MM.1S (cell line): ENCODE data around the gene KRT84.

Experiments
- DNase-seq: peaks from one replicate; pipeline ENCODE4 v3.0.0-alpha.2; 2015
- H2AFZ ChIP-seq: fragments of 300-600 bp; sonication (generic); 2 replicates; pipeline ENCODE4 v1.6.0; 2016; ENCODE audit warnings: antibody characterized with exemption, low read length
- H3F3A ChIP-seq: fragments of 300-600 bp; sonication (generic); 2 replicates; pipeline ENCODE4 v1.6.1; 2016; ENCODE audit warnings: mild to moderate bottlenecking, antibody characterized with exemption, low read length, moderate library complexity, mixed read lengths; ENCODE audit not compliant: insufficient read depth
- H3K27ac ChIP-seq: fragments of 300-600 bp; sonication (generic); 2 replicates; pipeline ENCODE4 v1.5.1; 2016; ENCODE audit warnings: mild to moderate bottlenecking, low read length
- H3K27me3 ChIP-seq: fragments of 300-600 bp; sonication (generic); replicated peaks from 2 replicates; pipeline ENCODE4 v1.6.0; 2016; ENCODE audit warnings: low read length; ENCODE audit not compliant: insufficient read depth
- H3K36me3 ChIP-seq: fragments of 300-600 bp; sonication (generic); replicated peaks from 2 replicates; pipeline ENCODE4 v1.6.1; 2016; ENCODE audit warnings: mild to moderate bottlenecking, low read length, mixed read lengths; ENCODE audit not compliant: insufficient read depth
- H3K4me1 ChIP-seq: fragments of 300-600 bp; sonication (generic); 2 replicates; pipeline ENCODE4 v1.6.1; 2016; ENCODE audit warnings: low read length, mixed read lengths
- H3K4me2 ChIP-seq: fragments of 300-600 bp; sonication (generic); 2 replicates; pipeline ENCODE4 v1.6.0; 2016; ENCODE audit warnings: low read depth, low read length
- H3K4me3 ChIP-seq: fragments of 300-600 bp; sonication (generic); 2 replicates; pipeline ENCODE4 v1.5.1; 2016; ENCODE audit warnings: low read length, mixed read lengths
- H3K79me2 ChIP-seq: fragments of 300-600 bp; sonication (generic); 2 replicates; pipeline ENCODE4 v1.6.1; 2016; ENCODE audit warnings: mixed run types, low read length, mixed read lengths
- H3K9ac ChIP-seq: fragments of 300-600 bp; sonication (generic); 2 replicates; pipeline ENCODE4 v1.6.1; 2016; ENCODE audit warnings: low read length, mixed read lengths
- H3K9me2 ChIP-seq: fragments of 300-600 bp; sonication (generic); replicated peaks from 2 replicates; pipeline ENCODE4 v1.6.1; 2016; ENCODE audit warnings: mild to moderate bottlenecking, low read length, mixed read lengths; ENCODE audit not compliant: insufficient read depth
- H3K9me3 ChIP-seq: fragments of 300-600 bp; sonication (generic); replicated peaks from 2 replicates; pipeline ENCODE4 v1.6.1; 2016; ENCODE audit warnings: mild to moderate bottlenecking, low read length, mixed read lengths; ENCODE audit not compliant: insufficient read depth
- H4K20me1 ChIP-seq: fragments of 300-600 bp; sonication (generic); 2 replicates; pipeline ENCODE4 v1.6.1; 2016; ENCODE audit warnings: mild to moderate bottlenecking, low read length, moderate library complexity, mixed read lengths; ENCODE audit not compliant: insufficient read depth
- CTCF ChIP-seq: fragments of 300-600 bp; sonication (generic); IDR thresholded peaks from 2 replicates; pipeline ENCODE4 v1.5.1; 2016; ENCODE audit warnings: antibody characterized with exemption, low read length, mixed read lengths
- EZH2 ChIP-seq: fragments of 300-600 bp; sonication (generic); optimal IDR thresholded peaks from 2 replicates; pipeline ENCODE3; 2017; ENCODE audit warnings: low read depth, mild to moderate bottlenecking, antibody characterized with exemption, low read length, mixed read lengths
- EZH2phosphoT487 ChIP-seq: fragments of 300-600 bp; sonication (generic); IDR thresholded peaks from 2 replicates; pipeline ENCODE4 v1.6.1; 2018; ENCODE audit warnings: antibody characterized with exemption, low read length

Gene KRT84

GRCh38 chr12:52396656-52397055, 11.2 kb upstream of the KRT84 start:
- no peak overlapping the region for H3K27ac ChIP-seq
- no peak overlapping the region for H2AFZ ChIP-seq
- no peak overlapping the region for H3K4me3 ChIP-seq
- H3K9ac ChIP-seq, result no peak overlapping the region
- H3K4me1 ChIP-seq, result no peaks in the 10 kb centered on the region
- no peaks in the 10 kb centered on the region for H3K36me3 ChIP-seq
- DNase-seq, result no peak
- H3K4me2 ChIP-seq, result no peak overlapping the region
- no peaks in the 10 kb centered on the region for H3K9me2 ChIP-seq
- no peaks in the 10 kb centered on the region for H4K20me1 ChIP-seq
- H3F3A ChIP-seq, result no peaks in the 10 kb centered on the region
- H3K9me3 ChIP-seq, result no peaks in the 10 kb centered on the region
- H3K79me2 ChIP-seq, result no peaks in the 10 kb centered on the region
- H3K27me3 ChIP-seq, result peaks cover 76% of the 10 kb centered on the region
- TF ChIP-seq CTCF (no peak), EZH2 (no peak), EZH2phosphoT487 (no peak)

- H3F3A ChIP-seq, result no peaks in the 10 kb centered on the region
- H3K9me3 ChIP-seq, result no peaks in the 10 kb centered on the region
- H3K27me3 ChIP-seq, result peaks cover 69% of the 10 kb centered on the region
- H3K36me3 ChIP-seq, result no peaks in the 10 kb centered on the region
- no peak overlapping the region for H2AFZ ChIP-seq
- H3K9ac ChIP-seq, result no peak overlapping the region
- H4K20me1 ChIP-seq, result no peaks in the 10 kb centered on the region
- no peak overlapping the region for H3K27ac ChIP-seq
- peak; percentile 19 for DNase-seq
- no peak overlapping the region for H3K4me3 ChIP-seq
- no peaks in the 10 kb centered on the region for H3K79me2 ChIP-seq
- no peak overlapping the region for H3K4me2 ChIP-seq
- H3K9me2 ChIP-seq, result no peaks in the 10 kb centered on the region
- no peak for TF ChIP-seq EZH2
- TF ChIP-seq EZH2phosphoT487, result no peak
- TF ChIP-seq CTCF, result peak; percentile 46
- no peaks in the 10 kb centered on the region for H3K4me1 ChIP-seq
These were observed 10.4 kb upstream of the KRT84 start for GRCh38 chr12:52395761-52396434.

GRCh38 chr12:52394836-52395405, 9.5 kb upstream of the KRT84 start:
- TF ChIP-seq EZH2phosphoT487 (no peak), CTCF (no peak), EZH2 (no peak)
- H3K4me3 ChIP-seq, result no peak overlapping the region
- no peak overlapping the region for H3K4me2 ChIP-seq
- H3F3A ChIP-seq, result no peaks in the 10 kb centered on the region
- no peaks in the 10 kb centered on the region for H3K79me2 ChIP-seq
- H3K4me1 ChIP-seq, result no peaks in the 10 kb centered on the region
- H4K20me1 ChIP-seq, result no peaks in the 10 kb centered on the region
- H3K27me3 ChIP-seq, result peaks cover 61% of the 10 kb centered on the region
- H3K36me3 ChIP-seq, result no peaks in the 10 kb centered on the region
- H3K9ac ChIP-seq, result no peak overlapping the region
- no peak overlapping the region for H2AFZ ChIP-seq
- H3K27ac ChIP-seq, result no peak overlapping the region
- no peak for DNase-seq
- H3K9me2 ChIP-seq, result no peaks in the 10 kb centered on the region
- H3K9me3 ChIP-seq, result no peaks in the 10 kb centered on the region
